ENCODE measurements around the gene SNX30. TPM values are rescaled to one million over a fixed set of nuclear protein-coding genes. Genes with fewer than 3 reads are reported as not detected.

The SNX30 gene
- total RNA-seq, 1 experiment from 2014 or later = 8.1 TPM

DNA sequence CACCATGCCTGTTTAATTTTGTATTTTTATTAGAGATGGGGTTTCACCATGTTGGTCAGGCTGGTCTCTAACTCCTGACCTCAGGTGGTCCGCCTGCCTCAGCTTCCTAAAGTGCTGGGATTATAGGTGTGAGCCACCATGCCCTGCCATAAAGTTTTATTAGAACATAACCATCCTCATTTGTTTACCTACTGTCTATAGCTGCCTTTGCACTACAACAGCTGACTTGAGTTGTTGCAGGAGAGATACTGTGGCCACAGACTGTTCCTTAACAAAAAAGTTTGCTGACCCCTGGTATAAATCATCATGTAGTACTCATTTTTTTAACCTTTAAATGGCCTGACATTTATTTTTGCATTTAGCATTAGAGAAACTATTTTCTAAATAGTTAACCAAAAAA, 31.7 kb downstream of the SNX30 start:
- DNase-seq (ENCODE audit: low read depth) = no peak

DNA sequence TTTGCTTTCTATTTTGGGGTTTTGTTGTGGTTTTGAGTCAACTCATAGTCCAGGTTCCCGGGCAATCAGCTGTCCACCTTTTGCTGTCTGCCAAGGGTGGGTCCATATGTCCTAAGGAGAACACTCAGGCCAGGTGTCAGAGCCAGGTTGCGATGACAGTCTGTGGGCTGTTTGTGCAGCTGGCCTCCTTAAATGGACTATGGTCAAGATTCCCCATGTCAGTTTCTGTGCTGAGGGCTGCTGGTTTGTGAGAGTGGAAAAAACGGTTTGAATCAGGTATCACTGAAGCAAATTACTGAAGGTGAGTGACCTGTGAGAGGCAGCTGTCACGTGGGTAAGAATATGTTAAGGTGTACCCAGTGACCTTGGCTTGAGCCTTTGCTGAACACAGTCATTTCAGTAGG, 33.0 kb downstream of the SNX30 start:
- no peak for DNase-seq (ENCODE audit: low read depth)

DNA sequence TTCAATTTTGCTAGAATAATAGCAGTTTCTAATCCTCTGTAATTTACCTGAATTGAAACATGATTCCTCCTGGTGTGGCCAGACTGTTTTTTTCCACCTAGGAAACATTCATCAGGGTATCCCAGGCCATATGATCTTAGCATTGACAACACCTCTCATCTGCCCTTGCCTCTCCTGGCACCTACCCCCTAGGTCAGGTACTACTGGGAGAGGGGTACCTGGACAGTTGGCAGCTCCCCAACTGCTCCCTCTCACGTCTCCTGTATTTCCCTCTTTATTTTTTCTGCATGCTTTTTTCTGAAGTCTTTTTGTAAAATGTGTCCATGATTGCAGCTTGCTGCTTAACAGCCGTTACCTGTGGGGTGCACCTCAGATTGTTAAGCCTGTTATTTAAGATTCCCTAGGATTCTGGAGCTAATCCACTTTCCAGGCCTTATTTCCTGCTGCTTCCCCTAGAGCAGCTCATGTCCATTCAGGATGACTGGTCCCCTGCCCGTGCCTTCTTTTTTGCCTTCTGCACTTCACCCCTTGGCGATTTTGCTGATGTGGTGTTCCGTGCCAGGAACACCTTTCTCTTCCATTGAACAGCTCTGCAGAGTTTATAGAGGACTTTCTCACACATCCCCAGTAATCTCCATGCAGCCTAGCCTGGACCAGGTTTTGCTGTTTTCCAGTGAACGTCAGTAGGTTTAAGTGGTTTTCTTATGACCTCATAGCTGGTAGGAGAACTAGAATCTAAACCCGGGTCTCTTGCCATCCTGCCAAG, 33.6 kb downstream of the SNX30 start:
- DNase-seq (ENCODE audit: low read depth) = peak; percentile 36

DNA sequence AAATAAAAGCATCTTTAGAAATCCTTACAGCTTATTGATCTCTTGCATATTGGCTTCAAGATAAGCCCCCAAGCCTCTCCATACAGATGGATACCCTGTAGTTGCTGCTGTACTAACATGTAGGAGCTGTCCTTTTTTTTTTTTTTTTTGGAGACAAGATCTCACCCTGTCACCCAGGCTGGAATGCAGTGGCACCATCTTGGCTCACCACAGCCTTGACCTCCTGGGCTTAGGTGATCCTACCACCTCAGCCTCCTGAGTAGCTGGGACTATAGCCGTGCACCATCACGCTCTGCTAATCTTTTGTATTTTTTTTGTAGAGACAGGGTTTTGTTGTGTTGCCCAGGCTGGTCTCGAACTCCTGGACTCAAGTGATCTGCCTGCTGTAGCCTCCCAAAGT, 35.4 kb downstream of the SNX30 start:
- no peak for DNase-seq (ENCODE audit: low read depth)

DNA sequence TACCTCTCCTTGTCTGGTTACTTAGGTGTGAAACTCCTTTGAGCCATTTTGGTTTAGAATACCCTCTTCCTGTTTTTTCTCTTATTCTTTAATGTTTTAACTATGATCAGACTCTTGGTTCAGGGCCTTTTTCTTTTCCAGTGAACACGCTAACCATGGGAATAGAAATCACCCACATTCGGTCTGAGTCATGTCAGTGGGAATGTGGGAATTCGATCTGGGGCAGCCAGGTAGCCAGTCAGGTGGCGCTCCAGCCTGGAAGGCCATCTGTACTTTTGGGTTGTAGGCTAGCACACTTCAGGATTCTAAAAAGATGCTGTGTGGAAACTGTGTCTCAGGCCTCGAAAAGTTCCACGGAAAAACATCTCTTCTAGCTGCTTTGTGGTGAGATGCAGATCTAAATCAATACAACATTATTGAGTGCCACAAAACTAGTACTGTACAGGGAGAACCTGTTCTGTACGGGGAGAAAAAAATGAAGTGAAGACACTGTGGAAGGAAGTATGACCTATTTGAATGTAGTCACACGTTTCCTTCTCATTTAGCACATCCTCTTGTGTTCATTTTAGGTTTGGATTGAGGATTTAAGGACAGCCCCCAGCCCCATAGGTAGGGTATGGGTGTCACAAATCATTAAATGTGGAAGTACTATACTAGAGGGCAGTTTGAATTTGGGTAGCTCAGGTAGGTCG, 36.4 kb downstream of the SNX30 start:
- no peak for DNase-seq (ENCODE audit: low read depth)

DNA sequence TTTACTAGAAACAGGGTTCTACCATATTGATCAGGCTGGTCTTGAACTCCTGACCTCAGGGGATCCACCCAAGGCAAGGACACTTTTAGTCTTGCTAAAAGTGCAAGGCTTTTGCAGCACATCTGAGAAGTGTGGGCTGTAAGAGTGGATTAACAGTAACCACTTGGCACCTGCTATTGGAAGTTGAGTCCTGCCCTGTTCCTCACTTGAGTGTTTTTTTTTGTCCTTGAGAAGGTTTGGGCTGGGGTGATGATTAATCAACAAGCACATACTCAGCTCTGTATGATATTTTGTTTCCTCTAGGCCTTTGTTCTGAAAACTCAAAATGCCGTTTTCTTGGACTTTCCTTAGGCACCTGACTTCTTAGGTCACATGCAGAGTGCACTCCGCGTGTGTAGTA, 37.4 kb downstream of the SNX30 start:
- no peak for DNase-seq (ENCODE audit: low read depth)

DNA sequence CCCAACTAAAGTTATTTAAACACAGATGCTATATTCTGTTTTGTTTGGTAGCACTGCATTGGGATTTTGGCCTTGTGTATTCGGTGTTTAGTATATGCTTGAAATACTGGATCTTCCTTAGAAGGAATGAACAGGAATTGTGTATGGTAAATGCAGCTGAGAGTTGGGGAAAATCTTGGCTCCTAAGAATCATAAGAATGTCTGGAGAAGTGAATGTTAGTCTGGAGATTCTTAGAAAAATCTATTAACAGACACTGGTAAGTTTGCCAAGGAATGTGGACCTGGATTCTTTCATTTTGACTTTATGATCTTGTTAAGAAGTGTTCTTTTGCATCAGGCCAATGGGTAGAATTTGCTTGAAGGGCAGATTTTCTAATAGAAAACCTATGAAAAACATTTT, 38.9 kb downstream of the SNX30 start:
- no peak for DNase-seq (ENCODE audit: low read depth)

DNA sequence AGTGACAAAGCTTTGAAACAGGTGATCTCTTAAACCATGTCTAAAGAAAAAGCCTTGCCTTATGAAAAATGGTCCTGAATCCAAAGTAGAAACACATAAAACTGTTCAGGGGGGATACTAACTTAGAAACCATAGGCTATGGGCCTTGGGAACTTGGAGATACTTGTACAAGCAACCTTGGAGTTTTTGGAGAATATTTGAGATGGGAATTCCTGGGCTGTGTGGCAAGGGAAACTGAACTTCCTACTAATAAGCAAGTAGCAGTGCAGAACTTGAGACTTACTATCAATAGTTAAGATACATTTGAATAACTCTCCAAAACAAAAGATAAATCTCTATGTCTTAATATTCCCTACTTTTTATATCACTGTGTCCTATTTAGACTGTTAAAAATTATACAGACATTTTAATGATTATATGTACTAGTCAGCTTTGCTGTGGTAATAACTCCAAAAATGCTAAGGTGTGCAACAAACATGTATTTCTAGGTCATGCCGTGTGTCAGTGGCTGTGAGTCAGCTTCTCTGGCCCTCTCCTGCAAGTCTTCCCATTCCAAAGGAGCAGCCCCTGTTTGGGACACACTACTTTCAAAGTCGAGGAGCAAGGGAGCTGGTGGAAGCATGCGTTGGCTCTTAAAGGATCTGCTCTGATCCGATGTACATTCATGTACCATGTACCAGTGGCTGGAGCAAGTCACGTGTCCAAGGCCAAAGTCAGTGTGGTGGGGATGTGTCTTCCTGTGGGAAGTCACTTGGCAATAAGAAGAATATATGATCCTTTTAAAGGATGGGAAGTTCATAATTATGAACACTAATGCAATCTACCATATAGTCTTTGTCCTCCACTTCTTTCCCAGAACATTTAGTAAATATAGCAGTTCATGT, 39.6 kb downstream of the SNX30 start:
- DNase-seq (ENCODE audit: low read depth) = peak; percentile 19

DNA sequence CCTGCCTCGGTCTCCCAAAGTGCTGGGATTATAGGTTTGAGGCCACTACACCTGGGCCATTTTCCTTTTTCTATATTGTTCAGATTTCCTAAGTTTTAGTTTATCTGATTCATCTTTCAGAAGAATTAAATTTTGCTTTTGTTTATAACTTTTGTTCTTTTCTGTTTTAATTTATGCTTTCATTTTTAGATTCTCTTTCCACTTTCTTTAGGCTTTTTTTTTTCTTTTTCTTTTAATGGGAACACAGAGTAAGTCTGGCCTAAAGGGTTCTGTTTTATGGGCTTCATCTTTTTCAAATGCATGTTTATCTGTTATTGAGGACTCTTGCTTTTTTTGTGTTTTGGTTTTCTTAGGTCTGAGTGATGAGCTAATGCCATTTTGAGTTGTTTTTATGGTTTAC, 42.1 kb downstream of the SNX30 start:
- DNase-seq (ENCODE audit: low read depth) = no peak

DNA sequence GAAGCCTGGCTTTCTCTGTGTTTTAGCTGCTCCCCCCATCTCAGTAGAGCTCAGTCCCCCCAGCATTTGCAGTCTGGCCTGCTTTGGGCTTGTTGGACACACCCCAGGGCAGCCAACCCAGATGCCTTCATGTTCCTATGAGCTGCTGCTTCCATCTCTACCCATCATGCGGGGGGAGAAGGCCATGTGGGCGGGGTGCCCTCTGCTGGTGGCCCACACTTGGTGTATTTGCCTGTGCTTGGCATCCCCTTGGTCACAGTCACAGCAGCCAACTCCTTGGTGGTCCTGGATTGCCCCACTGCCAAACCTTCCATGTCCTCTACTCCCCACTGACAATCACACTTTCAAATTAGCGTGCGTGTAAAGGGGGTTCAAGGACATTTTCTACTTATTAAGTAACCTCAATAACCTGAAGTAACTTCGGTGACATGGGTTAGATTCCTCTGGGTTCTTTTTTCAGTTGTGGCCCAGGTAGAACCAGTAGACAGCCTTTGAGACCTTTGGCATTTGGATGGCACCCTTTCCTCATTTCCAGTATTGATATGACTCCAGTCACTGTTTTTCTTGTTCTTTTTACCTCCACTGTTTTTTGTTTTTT, 42.8 kb downstream of the SNX30 start:
- DNase-seq (ENCODE audit: low read depth) = peak; percentile 70

DNA sequence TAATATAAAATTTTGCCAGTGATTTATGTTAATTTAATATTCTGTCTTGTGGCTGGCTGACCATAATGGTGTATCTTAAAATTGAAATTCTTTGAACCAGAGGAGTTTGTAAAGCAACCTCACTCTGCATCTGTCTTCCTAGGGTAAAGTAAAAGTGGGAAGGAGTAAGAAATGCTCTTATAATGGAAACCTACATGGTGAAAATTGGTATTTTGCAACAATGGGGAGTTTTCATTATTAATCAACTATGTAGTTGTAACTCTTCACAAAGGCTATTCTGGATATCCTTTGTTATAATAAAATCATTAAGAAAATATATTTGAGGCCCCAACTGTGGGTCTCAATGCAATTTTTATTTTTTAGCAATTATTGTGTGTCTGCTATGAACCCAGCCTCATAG, 44.2 kb downstream of the SNX30 start:
- no peak for DNase-seq (ENCODE audit: low read depth)

DNA sequence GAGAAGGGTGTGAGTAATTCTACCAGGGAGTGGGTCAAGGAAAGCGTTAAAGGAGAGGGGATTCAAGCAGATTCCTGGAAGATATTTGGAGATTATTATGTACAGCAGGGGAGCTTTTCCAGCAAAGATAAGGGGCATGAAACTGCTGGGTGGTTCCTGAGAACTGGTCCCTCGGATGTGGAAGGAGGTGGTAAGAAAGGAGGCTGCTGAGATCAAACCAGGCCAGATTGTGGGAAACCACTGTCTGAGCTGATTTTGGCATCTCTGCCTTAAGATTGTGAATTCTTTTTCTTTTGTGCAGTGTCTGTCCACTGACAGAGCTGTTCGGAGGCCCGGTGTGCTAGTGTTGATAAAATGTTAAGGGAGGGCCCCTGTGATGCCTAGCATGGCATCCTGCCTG, 45.4 kb downstream of the SNX30 start:
- no peak for DNase-seq (ENCODE audit: low read depth)

DNA sequence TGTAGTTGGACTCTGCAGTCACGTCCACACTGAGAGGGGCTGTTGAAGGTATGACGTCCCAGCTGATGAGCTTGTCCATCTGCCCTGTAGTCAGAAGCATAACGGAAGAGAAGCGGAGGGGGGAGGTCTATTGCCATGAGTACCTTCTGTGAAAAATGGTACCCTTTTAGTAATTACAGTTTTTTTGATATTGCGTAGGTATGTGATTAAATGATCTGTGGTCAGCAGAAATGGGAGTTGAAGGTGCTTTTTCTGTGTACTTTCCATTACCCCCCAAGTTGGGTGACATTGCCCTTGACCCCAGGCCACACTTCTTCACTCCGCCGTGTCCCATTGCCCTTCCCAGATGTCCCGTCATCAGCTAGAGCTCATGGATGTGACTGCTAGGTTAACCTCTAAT, 45.9 kb downstream of the SNX30 start:
- DNase-seq (ENCODE audit: low read depth) = no peak

DNA sequence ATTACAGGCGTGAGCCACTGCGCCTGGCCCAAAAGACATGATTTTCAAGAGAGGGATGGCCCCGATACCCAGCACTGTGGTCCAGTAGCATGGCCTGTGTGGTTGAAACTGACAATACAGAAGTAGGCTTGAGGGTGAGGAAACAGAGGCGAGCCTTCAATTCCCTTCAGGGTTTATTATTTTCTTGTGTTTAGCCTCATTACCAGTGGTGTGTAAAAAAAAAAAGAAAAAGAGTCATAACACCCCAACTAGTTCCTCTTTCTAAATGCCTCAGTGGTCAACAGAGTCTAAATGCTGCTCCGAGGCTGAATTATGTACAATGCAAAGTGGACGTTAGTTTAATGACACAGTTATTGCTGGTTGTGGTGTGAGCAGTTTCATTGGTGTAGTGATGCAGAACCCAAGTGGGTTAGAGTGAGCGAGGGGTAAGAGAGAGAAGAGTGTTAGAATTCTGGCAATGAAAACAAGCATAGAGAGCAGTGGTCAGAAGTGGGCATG, 58.8 kb downstream of the SNX30 start:
- DNase-seq (ENCODE audit: low read depth) = no peak

DNA sequence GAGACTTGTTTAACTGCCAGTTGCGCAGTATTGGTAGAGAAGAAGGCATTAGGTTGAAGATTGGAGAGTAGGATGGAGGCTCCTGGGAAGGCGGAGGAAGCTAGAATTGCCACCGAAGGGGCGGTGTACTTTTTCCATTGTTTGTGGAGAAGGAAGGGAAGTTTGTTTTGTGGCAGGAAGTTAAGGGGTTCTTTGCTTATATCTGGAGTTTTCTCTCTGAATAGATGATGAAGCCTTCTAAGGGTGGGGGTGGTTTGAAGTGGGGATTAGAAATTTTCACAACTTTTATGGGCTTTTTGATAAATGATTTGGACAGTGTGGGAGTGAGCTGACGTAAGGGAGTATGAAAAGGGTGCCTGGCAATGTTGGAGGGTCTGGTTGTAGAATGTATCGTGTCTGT, 59.3 kb downstream of the SNX30 start:
- no peak for DNase-seq (ENCODE audit: low read depth)

DNA sequence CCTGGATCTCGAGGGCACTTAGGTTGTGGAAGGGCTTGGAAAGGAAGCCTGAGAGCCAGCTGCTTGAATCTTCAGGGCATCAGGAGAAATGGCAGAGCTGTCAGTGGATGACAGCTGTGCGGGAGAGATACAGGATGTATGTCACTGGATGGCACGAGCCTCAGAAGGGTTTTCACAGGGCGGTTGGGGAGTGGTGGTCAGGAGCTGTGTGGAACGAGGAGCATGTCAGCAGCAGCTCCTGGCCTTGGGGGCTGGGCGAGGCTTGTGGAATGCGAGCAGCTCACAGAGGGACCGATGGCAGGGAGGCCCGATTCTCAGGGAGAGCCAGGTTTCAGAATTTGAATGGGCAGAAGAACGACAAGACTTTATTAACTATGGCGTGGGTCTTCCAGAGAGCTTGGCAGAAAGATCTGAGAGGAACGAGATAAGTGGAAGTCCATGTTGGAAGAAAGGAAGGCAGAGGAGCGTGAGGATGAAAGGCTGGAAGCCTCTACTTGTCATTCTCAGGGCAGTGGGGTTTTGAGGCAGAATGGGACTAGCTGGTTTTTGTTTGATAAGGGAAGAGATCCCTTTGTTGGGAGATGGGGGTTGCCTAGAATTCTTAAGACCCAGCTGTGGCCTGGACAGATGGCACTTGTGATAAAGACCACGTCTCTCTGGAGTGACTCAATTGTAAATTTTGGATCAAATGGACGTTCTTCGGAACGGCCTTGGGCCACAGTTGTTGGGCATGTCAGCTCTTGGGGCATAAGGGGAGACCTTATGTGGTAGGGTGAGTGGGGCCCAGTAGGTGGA, 60.3 kb downstream of the SNX30 start:
- DNase-seq (ENCODE audit: low read depth) = no peak

DNA sequence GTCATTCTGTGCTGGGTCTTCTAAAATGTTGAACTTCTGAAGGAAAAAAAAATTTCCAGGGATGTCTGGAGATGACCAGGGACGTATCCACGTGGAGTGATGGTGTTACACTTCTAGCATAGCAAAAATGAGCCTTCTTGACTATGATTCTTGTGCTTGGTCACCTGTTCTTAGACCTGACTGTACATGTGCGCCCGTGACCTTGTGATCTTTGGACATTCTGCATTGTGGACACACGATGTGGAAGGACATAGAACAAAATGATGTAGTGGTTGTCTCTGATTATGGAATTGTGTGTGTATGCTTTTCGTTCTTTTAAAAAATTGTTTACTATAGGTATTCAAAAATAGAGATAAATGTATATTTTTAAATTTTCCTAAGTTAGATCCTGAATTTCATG, 61.0 kb downstream of the SNX30 start:
- DNase-seq (ENCODE audit: low read depth) = no peak

DNA sequence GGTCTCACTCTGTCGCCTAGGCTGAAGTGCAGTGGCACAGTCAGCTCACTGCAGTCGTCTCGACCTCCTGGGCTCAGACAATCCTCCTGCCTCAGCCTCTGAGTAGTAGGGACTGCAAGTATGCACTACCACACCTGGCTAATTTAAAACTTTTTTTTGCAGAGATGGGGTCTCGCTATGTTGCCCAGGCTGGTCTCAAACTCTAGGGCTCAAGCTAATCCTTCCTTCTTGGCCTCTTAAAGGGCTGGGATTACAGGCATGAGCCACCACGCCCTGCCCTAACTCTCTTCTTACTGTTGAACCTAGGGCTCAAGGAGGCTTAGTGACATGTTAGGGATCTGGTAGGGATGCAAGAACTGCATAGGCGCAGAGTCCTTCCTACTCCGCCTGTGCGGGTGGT, 65.3 kb downstream of the SNX30 start:
- no peak for DNase-seq (ENCODE audit: low read depth)

DNA sequence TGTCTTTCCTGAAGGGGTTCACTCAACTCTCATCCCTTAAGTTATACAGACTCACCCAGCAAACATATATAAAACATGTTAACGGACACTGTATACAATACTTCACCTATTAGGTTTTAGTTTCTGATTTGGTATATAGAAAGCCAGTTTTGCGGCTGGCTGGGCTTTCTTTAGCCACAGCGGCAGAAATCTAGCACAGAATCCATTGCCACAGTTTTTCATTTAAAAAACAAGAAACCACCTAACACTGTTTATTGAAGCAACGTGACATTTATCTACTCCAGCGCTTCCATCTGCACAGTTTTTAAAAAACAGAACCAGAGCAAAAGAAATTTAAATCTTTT, 67.3 kb downstream of the SNX30 start:
- no peak for DNase-seq (ENCODE audit: low read depth)

DNA sequence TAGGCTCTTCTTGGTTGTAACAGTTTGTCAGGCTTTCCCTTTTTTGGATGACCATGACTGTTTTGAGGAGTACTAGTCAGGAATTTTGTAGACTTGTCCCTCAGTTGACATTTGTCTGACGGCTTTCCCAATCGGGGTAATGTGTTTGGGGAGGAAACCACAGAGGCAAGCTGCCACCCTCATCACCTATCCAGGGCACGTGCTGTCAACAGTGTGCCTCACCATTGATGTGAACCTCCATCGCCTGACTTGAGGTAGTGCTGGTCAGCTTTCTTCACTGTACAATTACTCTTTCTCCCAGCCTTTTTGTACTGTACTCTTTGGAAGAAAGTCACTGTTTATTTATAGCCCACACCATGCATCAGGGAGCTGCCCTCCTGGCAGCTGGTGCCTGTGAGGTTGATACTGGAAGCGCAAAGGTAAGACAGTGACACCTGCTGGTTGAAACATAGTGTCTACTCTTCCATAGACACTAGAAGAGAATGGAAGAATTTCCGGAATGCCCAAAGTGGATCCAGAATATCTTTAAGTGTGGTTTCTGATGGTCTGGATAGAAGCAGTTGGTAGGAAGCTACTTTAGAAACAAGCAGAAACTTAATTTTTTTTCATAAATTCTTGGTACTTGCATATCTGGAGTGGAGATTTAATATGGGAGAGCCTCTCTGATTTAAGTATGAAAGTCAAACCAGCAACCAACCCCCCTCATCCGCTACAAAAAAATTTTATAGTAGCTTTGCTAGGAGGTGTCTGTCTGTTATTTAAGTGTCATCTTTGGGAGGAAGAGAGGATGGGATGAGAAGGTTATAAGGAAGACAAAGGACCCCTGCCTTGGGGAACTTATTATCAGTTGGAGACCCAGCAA, 69.3 kb downstream of the SNX30 start:
- DNase-seq (ENCODE audit: low read depth) = peak; percentile 65
